Astrocyte (in vitro differentiated cells and primary cell): ENCODE results near the gene NPHP4. TPM values are rescaled to one million over a fixed set of nuclear protein-coding genes. Genes with fewer than 3 reads are reported as not detected.

ENCODE experiments used
- DNase-seq: peaks from one replicate; pipeline ENCODE4 v3.0.0-alpha.2; 2010; ENCODE audit warnings: low read depth
- FAIRE-seq: peaks from 2 replicates; lab custom pipeline; 2011; peaks lifted over from hg19 to GRCh38; lab: Jason Lieb, UNC
- H2AFZ ChIP-seq: 2 replicates; pipeline ENCODE4 v1.6.0; 2012; ENCODE audit warnings: low read depth, low read length, inconsistent platforms
- H3K27ac ChIP-seq: 2 replicates; pipeline ENCODE4 v1.5.1; 2011; ENCODE audit warnings: low read depth, low read length, inconsistent platforms
- H3K27me3 ChIP-seq: 2 replicates; pipeline ENCODE4 v1.6.0; 2011; ENCODE audit warnings: low read length, inconsistent platforms; ENCODE audit not compliant: insufficient read depth
- H3K36me3 ChIP-seq: 2 replicates; pipeline ENCODE4 v1.5.1; 2011; ENCODE audit warnings: low read length, inconsistent platforms; ENCODE audit not compliant: insufficient read depth
- H3K4me1 ChIP-seq: 2 replicates; pipeline ENCODE4 v1.5.1; 2011; ENCODE audit warnings: low read length, inconsistent platforms; ENCODE audit not compliant: insufficient read depth
- H3K4me2 ChIP-seq: 2 replicates; pipeline ENCODE4 v1.6.0; 2012; ENCODE audit warnings: low read length, inconsistent platforms
- H3K4me3 ChIP-seq: 2 replicates; pipeline ENCODE4 v1.5.1; 2011; ENCODE audit warnings: low read depth, mild to moderate bottlenecking, low read length, inconsistent platforms; ENCODE audit not compliant: insufficient read depth
- H3K79me2 ChIP-seq: 2 replicates; pipeline ENCODE4 v1.6.0; 2012; ENCODE audit warnings: mild to moderate bottlenecking, low read length, inconsistent platforms; ENCODE audit not compliant: insufficient read depth
- H3K9ac ChIP-seq: 2 replicates; pipeline ENCODE4 v1.6.0; 2012; ENCODE audit warnings: mild to moderate bottlenecking, low read length, inconsistent platforms
- H3K9me3 ChIP-seq: 2 replicates; pipeline ENCODE4 v1.5.1; 2012; ENCODE audit warnings: low read depth, mild to moderate bottlenecking, low read length, inconsistent platforms; ENCODE audit not compliant: insufficient read depth
- H4K20me1 ChIP-seq: 2 replicates; pipeline ENCODE4 v1.6.0; 2012; ENCODE audit warnings: low read length, inconsistent platforms; ENCODE audit not compliant: insufficient read depth
- H3K27ac Mint-ChIP-seq: one replicate; pipeline ENCODE4 v1.8.0; 2021; ENCODE audit warnings: mild to moderate bottlenecking, mixed read lengths; ENCODE audit not compliant: unreplicated experiment
- H3K27me3 Mint-ChIP-seq: one replicate; pipeline ENCODE4 v1.8.0; 2021; ENCODE audit warnings: low read depth, mixed read lengths; ENCODE audit not compliant: unreplicated experiment
- H3K36me3 Mint-ChIP-seq: one replicate; pipeline ENCODE4 v1.8.0; 2021; ENCODE audit warnings: low read depth, mixed read lengths; ENCODE audit not compliant: unreplicated experiment
- H3K4me1 Mint-ChIP-seq: one replicate; pipeline ENCODE4 v1.8.0; 2021; ENCODE audit warnings: low read depth, mixed read lengths; ENCODE audit not compliant: unreplicated experiment
- H3K4me3 Mint-ChIP-seq: one replicate; pipeline ENCODE4 v1.8.0; 2021; ENCODE audit warnings: mild to moderate bottlenecking, moderate library complexity, mixed read lengths; ENCODE audit not compliant: unreplicated experiment
- H3K9me3 Mint-ChIP-seq: one replicate; pipeline ENCODE4 v1.8.0; 2021; ENCODE audit warnings: mild to moderate bottlenecking, mixed read lengths; ENCODE audit not compliant: unreplicated experiment
- CTCF ChIP-seq: IDR thresholded peaks from 2 replicates; pipeline ENCODE4 v1.5.1; 2011; ENCODE audit warnings: low read depth, mild to moderate bottlenecking, inconsistent platforms, low read length, moderate library complexity; ENCODE audit not compliant: insufficient read depth
- EZH2 ChIP-seq: IDR thresholded peaks from 2 replicates; pipeline ENCODE4 v1.6.1; 2012; ENCODE audit warnings: mild to moderate bottlenecking, low read length, inconsistent platforms; ENCODE audit not compliant: insufficient read depth
- total RNA-seq: library from RNA; stranded (reverse); gene quantifications from 2 replicates; pipeline ENCODE4 v1.2.1, GENCODE V29; 2021

NPHP4 gene
- total RNA-seq, 1 donor from 2014 or later, result 8.4 TPM

DNA sequence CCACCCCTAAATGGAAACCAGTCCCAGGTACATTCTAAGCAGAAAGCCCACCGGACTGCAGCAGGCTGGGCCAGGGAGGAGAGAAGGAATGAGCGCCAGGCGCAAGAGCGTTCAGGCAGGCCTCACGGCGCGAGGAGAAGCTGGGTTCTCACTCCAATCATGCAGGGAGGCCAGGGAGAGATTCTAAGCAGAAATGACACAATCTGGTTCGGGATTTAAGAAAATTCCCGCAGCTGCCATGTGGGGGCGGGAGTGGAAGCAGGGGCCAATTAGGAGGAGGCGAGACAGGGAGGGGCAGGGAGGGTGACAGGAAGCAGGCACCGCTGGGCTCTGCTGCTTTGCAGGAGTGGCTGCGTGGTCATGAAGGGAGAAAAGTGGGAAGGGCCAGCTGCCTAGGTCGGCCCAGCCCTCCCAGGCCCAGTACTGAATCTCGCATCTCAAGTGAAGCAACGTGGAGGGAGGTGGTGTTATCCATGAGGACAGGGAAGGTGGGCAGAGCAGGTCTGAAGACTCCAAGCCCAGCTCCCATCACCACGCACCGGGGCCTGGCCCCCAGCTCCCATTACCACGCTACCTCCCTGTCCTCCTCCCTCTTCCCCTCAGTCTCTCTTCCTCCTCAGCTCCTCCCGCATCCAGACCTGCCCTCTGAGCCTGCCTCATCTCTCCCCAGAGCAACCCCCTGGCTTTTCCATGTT is 11.8 kb downstream of the NPHP4 start:
- FAIRE-seq (no peak), DNase-seq (no peak)
- H3K9me3 Mint-ChIP-seq, result no peaks in the 10 kb centered on the region
- Histone ChIP-seq H3K4me2 (no peak overlapping the region), H3K9ac (no peak overlapping the region), H4K20me1 (peaks cover 2% of the 10 kb centered on the region), H3K27ac (no peak overlapping the region), H2AFZ (no peak overlapping the region), H3K4me1 (peaks cover 9% of the 10 kb centered on the region), H3K36me3 (no peaks in the 10 kb centered on the region), H3K4me3 (no peak overlapping the region), H3K9me3 (no peaks in the 10 kb centered on the region), H3K27me3 (no peaks in the 10 kb centered on the region), H3K79me2 (no peaks in the 10 kb centered on the region)
- TF ChIP-seq CTCF (no peak), EZH2 (no peak)
- peaks cover 9% of the 10 kb centered on the region for H3K36me3 Mint-ChIP-seq
- H3K4me3 Mint-ChIP-seq, result no peak overlapping the region
- H3K27me3 Mint-ChIP-seq, result no peaks in the 10 kb centered on the region
- peaks cover 11% of the 10 kb centered on the region for H3K4me1 Mint-ChIP-seq
- peak overlapping the region; percentile 62 for H3K27ac Mint-ChIP-seq

DNA sequence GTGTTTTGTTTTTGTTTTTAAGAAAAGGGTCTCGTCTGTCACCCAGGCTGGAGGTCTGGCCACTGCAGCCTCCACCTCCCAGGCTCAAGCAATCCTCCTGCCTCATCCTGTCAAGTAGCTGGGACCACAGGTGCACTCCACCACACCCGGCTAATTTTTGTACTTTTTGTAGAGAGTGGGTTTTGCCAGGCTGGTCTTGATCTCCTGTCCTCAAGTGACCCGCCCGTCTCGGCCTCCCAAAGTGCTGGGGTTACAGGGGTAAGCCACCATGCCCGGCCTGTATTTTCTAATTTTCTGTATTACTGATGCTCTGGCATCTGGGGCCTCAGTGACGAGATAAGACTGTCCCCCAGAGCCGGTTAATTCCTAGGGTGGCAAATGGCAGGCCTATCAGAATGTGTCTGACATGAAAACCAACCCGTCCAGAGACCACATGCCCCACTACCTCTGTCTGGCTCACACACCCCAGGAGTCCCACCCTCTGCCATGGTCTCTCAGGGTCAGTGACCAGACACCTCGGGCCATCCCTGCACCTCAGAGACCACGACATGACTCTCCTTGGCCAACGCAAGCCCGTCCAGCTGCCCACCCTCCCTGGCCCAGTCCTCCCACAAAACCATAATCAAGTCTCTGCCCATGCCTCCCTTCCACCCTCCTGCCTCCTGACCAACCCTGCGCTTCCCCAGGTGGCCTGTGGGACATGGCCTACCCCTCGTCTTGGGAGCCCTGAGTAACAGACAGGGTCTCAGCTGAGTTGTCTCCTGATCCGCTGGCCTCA is 12.5 kb downstream of the NPHP4 start:
- no peaks in the 10 kb centered on the region for H3K9me3 ChIP-seq
- Mint-ChIP-seq H3K9me3 (no peaks in the 10 kb centered on the region), H3K4me3 (no peak overlapping the region), H3K36me3 (peaks cover 9% of the 10 kb centered on the region), H3K27me3 (no peaks in the 10 kb centered on the region), H3K4me1 (peaks cover 12% of the 10 kb centered on the region), H3K27ac (no peak overlapping the region)
- H3K27me3 ChIP-seq, result no peaks in the 10 kb centered on the region
- no peak overlapping the region for H3K9ac ChIP-seq
- no peak for TF ChIP-seq EZH2
- TF ChIP-seq CTCF, result no peak
- no peak overlapping the region for H3K27ac ChIP-seq
- no peak overlapping the region for H3K4me3 ChIP-seq
- H4K20me1 ChIP-seq, result peaks cover 10% of the 10 kb centered on the region
- no peaks in the 10 kb centered on the region for H3K79me2 ChIP-seq
- H3K4me2 ChIP-seq, result no peak overlapping the region
- no peak for DNase-seq
- peaks cover 9% of the 10 kb centered on the region for H3K4me1 ChIP-seq
- no peak for FAIRE-seq
- H3K36me3 ChIP-seq, result no peaks in the 10 kb centered on the region
- H2AFZ ChIP-seq, result no peak overlapping the region
